Stimulated activated CD4-positive, alpha-beta T cell treated with anti-CD3 and anti-CD28 coated beads, Interleukin-12 subunit alpha, Interleukin-12 subunit beta, amount 100 ng/mL, for 24 hours (primary cell): ENCODE measurements around the gene KIF6.

Source experiments
- DNase-seq, 2 experiments: peaks; one replicate each; pipeline ENCODE4 v3.0.0-alpha.2; 2020; ENCODE audit warnings: low read depth in 2 of 2

Gene KIF6

DNA sequence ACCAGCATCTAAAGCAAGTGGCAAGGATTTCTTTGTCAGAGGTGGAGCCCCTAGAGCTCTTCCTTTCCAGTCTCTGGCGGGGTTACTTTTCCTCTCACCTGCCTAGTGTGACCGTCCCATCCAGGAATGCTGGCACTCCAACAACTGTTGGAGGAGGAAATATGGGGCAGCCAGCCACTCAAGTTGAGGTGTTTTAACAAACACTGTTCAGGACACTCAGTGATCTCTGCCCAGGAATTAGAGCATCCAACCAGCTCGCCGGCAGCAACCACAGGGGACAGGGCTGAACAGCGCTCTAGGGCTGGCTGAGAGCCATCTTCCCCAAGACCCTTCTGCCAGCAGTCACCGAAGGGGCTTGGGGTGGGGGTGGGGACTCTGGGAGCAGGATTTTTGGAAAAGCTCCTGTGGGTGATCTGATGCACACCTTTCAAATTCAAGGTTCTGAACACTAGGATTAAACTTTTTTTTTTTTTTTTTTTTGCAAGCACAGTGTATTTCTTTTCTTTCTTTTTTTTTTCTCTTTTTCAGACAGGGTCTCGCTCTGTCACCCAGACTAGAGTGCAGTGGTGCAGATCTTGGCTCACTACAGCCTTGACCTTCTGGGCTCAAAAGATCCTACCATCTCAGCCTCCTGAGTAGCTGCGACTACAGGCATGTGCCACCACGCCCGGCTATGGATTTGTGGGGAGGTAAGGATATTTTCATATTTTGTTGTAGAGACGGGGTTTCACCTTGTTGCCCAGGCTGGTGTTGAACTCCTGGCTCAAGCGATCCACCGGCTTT lies 374.3 kb downstream of the KIF6 start:
- DNase-seq, result no peak

DNA sequence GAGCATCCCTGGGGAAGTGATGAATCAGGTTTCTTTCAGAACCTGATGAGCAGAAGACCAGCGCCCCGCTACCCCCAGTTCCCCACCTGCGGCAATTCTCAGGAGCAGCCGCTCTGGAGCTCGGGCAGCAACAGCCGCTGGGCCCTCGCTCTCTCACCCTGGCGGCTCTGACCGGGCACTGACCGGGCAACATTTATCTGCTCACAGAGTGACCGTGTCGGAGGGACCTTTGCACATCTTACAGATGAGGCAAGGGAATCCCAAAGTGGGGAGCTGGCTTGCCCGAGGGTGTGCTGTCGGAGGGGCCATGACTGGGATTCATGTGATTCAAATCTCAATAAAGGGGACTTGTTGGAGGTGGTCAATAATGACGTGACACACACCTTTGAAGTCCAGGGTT lies 376.5 kb downstream of the KIF6 start:
- DNase-seq, result no peak

DNA sequence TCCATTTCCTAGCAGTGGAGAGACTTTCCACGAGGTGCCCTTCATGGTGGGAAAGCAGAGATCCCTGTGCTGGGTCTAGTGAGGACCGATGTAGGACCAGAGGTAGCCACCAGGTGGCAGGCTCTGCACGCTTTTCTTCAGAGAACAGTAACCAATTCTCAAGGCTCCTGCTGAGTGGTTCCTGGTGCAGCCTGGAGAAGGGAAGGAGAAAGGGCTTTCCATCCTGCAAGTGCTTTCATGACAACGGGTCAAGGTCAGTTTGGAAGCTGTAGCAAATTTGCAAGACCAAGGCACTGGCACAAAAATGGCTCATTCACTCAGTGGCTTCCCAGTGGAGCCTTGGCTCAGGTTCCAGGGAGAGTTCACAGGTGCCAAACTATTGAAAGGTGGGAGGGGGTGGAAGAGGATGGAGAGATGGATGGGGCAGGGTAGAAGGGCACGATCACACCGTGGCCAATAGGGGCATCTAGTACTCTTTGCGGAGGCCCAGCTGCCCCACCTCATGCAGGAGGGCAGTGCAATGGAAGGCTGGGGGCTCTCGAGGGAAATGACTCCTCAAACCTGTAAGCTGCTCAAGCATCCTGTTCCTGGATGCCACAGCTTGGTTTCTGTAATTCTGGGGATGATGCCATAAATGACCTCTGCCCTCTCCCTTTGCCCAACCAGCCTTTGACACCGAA lies 377.2 kb downstream of the KIF6 start:
- peak; percentile 19 to 56 for DNase-seq

DNA sequence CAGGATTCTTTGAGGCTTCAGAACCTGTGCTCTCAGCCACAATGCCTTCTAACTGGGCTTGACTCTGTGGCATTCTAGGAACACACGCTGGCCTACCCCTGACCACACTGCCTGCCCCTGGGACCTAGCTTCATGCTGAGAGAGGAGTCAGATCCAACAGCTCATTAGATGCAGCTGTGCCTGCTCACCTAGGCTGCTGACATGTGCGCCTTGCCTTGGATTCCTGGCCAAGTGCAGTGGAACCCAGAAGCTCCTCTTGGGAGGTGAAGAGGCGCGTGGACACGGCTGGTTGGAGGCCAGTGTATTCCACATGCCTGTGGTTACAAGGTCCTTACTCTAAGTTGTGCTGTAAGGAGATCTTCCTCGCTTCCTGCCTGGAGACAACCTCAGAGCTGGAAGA lies 378.0 kb downstream of the KIF6 start:
- no peak for DNase-seq

DNA sequence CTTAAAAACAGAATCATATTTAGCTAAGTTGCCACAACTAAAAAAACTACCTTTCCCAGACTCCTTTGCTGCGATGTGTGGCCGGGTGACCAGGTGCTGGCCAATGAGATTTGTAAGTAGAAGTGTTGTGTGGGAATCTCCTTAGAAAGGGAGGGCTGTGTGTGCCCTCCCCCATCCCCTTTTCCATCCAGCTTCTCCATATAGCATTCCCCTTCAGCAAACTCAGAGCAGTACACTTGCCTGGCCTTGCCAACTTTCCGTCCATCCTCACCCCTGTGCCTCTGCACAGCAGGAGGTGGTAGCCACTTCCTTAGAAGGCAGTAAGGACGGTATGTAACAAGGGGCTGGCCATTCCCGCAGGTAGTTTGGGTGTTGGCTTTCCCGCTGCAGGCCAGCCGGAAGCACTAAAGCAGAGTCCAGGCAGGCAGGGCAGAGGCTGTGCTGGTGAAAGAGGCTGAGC lies 380.4 kb downstream of the KIF6 start:
- DNase-seq, result no peak

DNA sequence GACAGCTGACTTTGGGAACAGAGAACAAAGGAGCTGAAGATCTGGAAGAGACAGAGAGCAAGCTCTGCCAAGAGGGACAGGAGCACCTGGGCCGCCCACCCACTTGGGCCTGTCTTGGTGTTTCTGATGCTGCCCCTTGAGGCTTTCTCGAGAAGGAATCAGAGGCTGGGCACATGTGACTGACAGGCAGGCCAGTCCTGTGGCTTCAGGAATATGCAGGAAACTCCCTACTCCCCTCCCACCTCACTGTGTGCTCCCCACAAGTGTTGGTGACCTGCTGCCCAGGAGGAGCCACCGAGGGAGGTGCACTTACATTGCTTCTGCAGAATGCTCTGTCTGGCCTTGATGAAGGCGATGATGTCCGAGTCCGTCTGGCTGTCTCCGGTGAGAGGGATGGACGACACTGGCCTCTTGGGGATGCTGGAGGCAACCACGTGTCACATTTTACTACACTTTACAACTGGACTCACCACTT lies 381.8 kb downstream of the KIF6 start:
- no peak for DNase-seq

DNA sequence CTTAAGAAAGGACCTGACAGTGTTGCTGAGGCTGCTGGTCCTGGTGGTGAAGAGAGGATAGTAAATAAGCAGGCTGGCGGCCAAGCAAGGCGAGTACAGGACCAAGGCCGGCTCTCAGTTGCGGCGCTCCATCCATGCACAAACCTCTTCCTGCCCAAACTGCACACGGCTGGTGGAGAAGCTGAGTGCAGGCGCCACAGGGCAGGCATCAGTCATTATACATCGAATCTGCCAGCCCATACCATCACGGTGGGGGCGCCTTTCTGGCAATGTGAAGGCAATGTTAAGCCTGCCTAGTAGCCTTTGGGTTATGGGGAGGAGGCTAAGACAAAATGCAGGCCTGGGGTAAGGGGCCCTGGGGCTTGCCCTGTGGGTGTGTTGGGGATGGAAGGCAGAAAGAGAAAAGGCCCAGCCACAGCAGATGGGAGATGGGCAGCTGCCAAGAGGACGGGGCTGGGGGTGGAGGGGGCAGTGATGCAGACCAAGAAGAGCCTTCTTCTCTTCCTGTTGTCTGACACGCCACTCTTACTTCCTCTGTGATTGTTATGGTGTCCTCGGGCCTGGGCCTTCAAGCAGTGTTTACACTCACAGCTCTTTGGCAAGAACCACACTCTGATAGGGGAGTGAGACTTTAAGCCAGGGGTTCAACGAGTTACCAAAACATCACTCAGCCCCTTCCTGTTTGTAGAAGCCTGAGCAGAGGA lies 382.4 kb downstream of the KIF6 start:
- DNase-seq, result no peak

DNA sequence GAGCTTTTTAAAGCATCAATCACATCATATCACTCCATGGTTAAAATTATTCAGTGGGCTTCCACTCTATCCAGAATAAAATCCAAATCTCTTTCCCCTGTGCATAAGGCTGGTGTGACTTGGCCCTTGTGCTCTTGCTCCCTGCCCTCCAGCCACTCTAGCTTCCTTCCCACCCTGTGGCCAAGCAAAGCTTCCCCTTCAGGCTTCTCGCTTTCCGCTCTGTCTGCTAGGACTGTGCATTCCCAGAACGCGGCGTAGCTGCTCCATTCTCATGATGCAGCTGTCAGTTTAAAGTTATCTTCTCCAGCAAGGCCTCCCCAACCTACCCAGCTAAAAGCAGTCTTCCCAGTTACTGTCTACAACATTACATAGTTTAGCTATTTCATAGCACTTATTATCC lies 383.3 kb downstream of the KIF6 start:
- no peak for DNase-seq

DNA sequence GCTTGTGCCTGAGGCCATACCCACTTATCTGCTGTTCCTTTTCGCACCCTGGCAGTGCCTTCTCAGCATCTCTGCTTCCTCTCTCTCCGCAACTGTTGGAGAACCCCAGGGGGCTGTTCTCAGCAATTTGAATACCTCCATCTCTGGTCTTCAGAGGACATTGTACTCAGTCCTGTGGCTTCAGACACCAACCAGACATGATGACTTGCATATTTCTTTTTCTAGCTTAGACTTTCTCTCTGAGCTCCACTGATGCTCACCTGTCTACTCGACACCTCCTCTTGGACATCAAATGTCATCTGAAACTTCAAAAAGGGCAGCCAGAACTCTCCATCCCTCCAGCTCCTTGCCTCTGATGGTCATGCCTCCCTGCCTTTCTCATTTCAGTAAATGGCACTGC lies 383.9 kb downstream of the KIF6 start:
- DNase-seq, result no peak

DNA sequence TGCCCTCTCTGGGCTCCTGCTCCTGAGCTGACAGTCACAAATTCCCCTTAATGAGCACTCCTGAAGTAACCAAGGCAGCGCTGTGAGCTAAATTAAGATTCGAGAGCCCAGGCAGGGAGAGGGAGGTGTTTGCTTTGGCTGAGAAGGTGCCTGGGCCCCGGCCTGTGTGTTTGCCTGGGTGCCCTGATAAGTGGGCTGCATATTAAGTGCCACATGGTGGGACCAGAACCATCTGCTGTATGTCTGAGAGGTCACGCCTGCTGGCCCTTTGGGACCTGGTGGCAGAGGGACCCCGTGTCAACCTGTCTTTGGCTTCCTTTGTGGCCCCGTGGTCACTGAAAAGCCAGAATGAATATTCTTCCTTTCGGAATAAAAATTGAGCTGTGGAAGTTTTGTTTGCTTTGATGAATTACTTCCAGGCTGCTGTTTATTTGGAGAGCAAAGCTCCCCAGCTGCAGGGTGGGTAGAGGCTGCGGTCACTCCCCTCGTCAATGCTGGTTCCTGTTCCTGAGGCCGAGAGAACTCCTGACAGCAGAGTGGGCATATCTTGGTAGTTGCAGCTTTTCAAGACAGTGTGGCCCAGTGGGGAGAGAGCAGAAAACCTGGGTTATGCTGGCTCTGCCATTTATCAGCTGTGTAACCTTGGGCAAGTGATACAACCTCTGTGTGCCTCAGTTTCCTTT lies 385.2 kb downstream of the KIF6 start:
- DNase-seq, result no peak

DNA sequence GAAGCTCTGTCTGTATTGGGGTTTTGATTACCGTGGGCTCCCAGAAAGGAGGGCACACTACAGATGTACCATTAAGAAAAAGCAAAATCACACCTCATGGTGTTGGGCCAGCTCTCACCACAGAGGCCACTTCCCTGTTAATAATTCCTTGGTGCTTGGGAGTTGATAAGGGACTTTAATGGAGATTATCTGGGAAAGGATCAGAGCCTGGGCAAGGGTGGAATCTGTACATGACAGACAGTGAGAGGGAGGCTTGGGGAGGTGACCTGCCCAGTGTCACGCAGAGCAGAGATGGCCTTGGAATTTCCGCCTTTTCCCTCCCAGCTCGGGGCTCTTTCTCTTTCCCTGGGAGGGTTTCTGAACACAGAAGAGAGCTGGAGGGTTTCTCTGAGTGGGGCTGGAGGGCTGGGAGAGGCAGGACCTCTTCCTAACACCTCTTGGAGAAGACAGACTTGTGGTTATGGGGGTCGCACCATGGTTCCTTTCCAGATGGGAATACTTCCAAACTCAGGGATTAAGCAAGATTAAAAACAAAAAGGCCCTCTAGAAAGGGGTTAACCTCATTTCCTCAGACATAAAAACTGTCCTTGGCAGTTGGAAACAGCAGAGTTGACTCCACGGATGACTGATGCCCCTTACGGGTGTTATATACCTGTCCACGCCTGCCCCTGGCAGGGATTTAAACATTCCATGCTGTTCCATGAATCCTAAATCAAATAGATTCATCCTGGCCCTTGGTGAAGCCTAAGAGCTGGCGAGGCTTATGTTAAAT lies 385.9 kb downstream of the KIF6 start:
- no peak for DNase-seq

DNA sequence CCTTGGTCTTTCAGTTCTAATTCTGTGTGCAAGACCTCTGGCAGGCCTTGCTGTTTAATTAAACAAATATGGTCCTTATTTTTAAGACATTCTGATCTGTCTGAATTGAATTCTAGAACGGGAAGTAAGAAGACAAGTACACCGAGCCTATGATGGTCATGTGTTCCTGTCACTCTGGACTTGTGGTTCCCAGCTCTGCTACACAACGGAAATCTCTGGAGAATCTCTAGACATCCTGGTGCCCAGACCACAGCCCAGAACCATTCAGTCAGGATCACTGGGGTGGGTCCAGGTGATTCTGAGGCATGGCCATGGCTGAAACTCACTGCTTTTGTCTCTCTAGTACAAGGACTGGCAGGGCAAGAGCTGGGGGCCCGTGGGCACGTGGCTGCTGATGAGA lies 386.8 kb downstream of the KIF6 start:
- DNase-seq, result no peak

DNA sequence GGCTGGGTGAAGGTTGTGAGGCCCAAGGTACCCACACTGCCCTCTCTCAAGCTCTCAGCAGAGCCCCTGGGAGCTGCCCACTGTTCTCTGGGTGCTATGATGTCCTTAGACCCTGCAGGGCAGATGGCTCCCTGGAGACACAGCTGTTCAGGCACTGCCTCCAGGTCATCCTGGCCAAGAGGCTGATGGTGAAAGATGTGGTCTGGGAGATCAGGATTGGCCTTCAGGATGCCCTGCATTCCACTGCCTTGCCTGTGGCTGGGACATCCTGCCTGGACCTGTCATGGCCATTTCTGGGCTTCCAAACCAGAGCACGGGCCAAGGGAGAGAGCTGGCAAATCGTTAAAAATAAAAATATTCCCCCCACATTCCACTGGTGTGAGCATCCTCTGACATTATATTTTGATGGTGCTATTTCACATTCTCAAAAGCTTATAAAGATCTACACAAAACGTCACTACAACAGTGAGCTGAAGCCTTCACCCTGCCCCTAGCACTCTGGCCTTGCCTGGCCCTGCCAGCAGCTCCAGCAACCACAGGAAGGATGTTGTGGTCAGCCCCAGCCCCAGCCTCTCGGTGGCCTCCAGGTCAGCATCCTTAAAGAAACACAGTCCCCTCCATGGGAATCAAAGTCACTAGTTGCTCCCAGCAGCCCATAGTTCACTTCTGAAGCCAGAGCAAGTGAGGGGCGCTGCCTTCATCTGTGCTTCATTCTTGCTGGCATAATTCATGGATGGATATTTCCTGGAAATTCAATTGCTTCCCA lies 389.2 kb downstream of the KIF6 start:
- no peak for DNase-seq

DNA sequence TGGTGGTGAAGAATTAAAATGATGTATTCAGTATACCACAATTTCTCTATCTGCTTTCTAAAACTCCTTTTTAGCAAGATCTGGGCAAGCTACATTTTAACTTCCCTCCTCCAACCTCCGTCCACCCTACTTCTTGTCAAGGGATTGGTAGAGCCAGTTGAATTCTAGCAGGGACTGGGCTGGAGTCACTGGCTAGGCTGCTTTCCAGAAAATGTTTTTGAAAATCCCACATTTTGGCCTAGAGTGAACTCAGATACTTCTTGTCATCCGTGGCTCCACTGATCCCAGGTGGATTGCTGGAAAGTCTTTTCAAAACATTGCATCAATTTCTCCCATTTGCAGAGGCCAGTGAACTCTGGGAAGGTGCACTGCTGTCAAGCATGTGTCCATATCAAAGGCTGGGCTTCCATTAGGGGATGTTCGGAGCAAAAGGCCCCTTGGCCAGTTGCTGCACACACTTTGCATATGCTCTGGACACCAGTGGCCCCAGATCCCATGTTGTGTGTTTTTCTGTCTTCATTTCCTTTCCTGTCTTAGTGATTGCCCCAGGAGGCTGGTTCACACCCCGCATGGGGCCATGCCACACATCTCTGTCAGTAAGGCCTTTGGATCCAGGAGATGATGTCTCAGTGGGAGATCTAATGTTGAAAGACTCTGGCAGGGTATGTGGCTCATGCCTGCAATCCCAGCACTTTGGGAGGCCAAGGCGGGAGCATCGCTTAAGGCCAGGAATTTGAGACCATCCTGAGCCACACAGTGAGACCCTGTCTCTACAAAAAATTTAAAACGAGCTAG lies 391.4 kb downstream of the KIF6 start:
- DNase-seq, result no peak

DNA sequence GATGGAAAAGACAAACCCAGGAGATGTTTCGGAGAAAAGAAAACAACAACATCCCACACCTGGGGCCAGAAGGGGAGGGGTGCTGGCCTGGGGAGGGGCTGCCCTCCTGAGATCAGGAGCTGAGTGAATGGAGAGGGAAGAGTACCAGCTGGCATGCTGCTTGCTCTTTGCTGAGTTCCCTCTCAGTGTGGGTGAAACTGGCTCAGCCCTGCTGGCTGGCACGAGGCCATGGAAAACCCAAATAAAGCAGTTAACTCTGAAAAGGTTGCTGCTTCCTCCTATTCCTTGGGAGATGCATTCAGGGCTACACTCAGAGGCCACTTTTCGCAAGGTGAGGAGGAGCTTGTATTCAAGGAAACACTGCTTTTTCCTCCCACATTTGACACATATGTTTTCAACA lies 394.7 kb downstream of the KIF6 start:
- no peak for DNase-seq

DNA sequence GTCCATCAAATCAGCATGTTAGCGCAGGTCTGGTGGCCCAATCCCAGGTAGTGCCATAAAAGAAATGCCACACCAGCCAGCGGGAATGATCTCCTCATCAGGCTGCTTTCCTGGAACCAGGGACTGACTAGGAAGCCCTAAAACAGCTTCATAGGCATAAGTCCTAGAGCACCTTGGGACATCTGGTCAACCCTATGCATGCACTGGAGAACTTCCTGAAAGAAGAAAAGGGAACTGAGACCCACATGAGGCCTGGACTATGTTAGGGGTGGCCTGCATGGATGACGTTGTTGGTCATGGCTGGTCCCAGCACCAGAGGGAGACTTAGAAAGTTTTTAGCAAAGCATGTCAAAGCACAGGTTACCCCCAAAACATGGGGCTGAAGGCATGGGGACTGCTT lies 395.2 kb downstream of the KIF6 start:
- DNase-seq, result no peak

DNA sequence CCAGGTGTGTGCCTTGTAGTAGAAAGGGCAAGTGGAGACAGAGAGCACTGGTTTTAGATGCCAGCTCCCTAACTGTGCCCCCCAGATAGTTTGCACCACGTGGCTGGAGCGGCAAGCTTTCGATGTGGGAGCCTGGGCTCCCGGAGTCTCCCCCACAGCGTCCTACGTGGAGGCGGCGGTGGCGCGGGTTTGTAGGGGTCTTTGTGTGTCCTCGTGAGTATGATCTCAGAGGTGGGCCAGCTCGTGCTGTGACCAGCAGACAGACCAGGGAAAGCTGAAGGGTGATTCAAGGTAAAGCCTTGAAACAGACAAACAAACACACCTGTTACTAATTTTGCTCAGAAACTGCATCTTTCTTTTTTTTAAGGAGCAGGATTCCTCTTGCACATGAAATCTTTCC lies 397.1 kb downstream of the KIF6 start:
- no peak for DNase-seq

DNA sequence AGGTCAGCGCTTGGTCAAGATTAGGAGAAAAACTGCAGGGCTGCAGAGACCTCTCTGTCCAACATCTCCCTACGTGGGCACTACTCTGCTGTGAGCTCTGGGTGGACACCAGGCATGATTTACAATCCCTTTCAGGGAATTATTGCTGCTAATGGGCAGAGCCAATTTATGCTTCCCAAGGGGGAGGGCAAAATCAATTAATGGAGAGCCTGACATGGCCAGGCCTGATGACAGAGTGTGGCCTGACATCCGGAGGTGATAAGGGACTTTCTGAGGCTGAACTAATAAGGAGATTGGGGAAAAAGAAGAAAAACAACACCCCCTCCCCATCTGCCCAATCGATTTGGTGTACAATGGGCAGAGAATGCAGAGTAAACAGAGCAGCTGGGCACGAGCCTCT lies 397.7 kb downstream of the KIF6 start:
- DNase-seq, result no peak

DNA sequence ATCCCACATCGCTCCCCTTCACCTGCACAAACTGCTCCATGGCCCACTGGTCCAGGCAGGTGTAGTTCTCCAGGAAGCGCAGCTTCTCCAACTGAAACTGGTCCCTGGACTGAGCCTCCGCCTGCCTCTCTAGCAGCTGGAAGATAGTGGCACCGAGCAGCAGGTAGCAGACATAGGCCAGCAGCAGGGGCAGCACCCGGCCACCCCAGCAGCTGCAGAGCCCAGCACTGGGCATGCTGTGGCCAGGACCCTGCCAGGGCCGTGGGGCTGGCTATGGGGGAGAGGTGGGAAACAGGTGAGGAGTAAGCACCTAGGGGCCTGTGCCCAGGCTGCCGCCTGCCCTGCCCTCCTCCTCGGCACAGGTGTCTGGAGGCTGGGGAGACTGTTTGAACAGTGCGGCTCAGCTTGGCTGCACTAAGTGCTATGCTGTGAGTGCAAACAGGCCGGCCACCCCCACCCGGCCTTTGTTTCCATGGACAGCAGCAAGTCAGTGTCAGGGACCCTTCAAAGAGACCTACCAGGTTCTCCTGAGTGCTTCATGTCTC lies 402.8 kb downstream of the KIF6 start, which contains the start of gene KCNK16:
KCNK16 (minus strand) TSS at position 397 of the 545 bp plus-strand sequence; CDS start at position 235, 162 bp downstream.
- DNase-seq, result no peak
